Ovary (tissue), 3 donors: ENCODE data around the gene TLDC2.

ENCODE experiments used
- POLR2A ChIP-seq: fragments of 450-650 bp; IDR thresholded peaks from one replicate; pipeline ENCODE4 v1.6.1; 2017; ENCODE audit warnings: antibody characterized with exemption, mild to moderate bottlenecking, moderate library complexity
- TF ChIP-seq, protein P1 (sequence below), 3 donors: fragments of 450-650 bp in 2 of 3; fragments of 200-600 bp in 1 of 3; IDR thresholded peaks; one replicate each; pipeline versions ENCODE4 v1.5.1 to v1.8.0; 2016 to 2022; ENCODE audit warnings: antibody characterized with exemption in 3 of 3, mild to moderate bottlenecking in 1 of 3
- donor health status: DM: no; HTN: no; CAD: no.

DNA sequence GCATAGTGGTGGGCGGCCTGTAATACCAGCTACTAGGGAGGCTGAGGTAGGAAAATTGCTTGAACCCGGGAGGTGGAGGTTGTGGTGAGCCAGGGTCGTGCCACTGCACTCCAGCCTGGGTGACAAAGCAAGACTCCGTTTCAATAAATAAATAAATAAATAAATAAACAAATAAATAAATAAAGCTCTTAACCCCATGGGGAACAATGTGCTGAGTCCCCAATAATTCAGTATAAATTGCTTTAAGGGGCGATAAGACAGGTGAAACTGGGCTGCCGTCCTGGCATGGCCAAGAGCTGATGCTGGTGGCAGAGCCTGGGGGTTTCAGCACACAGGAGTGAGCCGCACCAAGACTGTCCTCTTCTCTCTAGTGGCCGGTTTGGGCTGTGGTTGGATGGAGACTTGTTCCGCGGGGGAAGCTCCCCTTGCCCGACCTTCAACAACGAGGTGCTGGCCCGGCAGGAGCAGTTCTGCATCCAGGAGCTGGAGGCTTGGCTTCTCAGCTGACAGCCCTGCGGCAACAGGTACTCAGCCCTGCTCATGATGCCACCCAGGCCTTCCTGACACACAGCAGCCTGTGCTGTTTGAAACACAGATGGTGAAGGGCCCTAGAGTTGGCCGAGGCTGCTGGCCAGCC is 13.1 kb downstream of the TLDC2 start:
- TF ChIP-seq, protein P1, sequence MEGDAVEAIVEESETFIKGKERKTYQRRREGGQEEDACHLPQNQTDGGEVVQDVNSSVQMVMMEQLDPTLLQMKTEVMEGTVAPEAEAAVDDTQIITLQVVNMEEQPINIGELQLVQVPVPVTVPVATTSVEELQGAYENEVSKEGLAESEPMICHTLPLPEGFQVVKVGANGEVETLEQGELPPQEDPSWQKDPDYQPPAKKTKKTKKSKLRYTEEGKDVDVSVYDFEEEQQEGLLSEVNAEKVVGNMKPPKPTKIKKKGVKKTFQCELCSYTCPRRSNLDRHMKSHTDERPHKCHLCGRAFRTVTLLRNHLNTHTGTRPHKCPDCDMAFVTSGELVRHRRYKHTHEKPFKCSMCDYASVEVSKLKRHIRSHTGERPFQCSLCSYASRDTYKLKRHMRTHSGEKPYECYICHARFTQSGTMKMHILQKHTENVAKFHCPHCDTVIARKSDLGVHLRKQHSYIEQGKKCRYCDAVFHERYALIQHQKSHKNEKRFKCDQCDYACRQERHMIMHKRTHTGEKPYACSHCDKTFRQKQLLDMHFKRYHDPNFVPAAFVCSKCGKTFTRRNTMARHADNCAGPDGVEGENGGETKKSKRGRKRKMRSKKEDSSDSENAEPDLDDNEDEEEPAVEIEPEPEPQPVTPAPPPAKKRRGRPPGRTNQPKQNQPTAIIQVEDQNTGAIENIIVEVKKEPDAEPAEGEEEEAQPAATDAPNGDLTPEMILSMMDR (IDR thresholded peaks at IDR 0.05): no peak
- TF ChIP-seq POLR2A: no peak
